A673 (cell line): ENCODE results near the gene CDYL. TPM values are rescaled to one million over a fixed set of nuclear protein-coding genes. Genes with fewer than 3 reads are reported as not detected.

Experiments used
- BruUV-seq: library from RNA; stranded (reverse); fragments of 400-500 nt; replicated peaks from 2 replicates; lab custom pipeline; 2021; lab: Mats Ljungman, UMichigan
- CTCF ChIA-PET: fragments of 300-600 bp; sonication (Branson Sonifier 250); formaldehyde crosslinking; loops from one replicate; lab custom pipeline; 2022; ENCODE audit warnings: antibody characterized with exemption; lab: Charles Lee
- POLR2A ChIA-PET: fragments of 300-600 bp; sonication (Branson Sonifier 250); formaldehyde crosslinking; loops from one replicate; lab custom pipeline; 2022; ENCODE audit warnings: antibody characterized with exemption; ENCODE audit not compliant: low non-redundant PET; lab: Charles Lee
- DNase-seq: peaks from one replicate; pipeline ENCODE4 v3.0.0-alpha.2; 2015; ENCODE audit warnings: low spot score
- H3K27ac ChIP-seq: fragments of 200-600 bp; sonication (generic); 2 replicates; pipeline ENCODE4 v1.5.1; 2016; ENCODE audit warnings: mixed run types, low read depth, mild to moderate bottlenecking, mixed read lengths, antibody characterized with exemption, low read length; ENCODE audit not compliant: poor library complexity, severe bottlenecking
- H3K27me3 ChIP-seq: fragments of 200-600 bp; sonication (generic); replicated peaks from 2 replicates; pipeline ENCODE4 v1.6.1; 2017; ENCODE audit warnings: mixed run types, low read depth, mild to moderate bottlenecking, mixed read lengths, antibody characterized with exemption, low read length; ENCODE audit not compliant: insufficient read depth, poor library complexity
- H3K36me3 ChIP-seq: fragments of 200-600 bp; sonication (generic); 2 replicates; pipeline ENCODE4 v1.6.1; 2016; ENCODE audit warnings: mixed run types, mild to moderate bottlenecking, mixed read lengths, antibody characterized with exemption, low read length; ENCODE audit not compliant: insufficient read depth, poor library complexity, severe bottlenecking
- H3K4me1 ChIP-seq: fragments of 200-600 bp; sonication (generic); 2 replicates; pipeline ENCODE4 v1.6.1; 2017; ENCODE audit warnings: mixed run types, mild to moderate bottlenecking, mixed read lengths, antibody characterized with exemption, low read length; ENCODE audit not compliant: insufficient read depth, poor library complexity, severe bottlenecking
- H3K4me3 ChIP-seq: fragments of 200-600 bp; sonication (generic); 2 replicates; pipeline ENCODE4 v1.5.1; 2016; ENCODE audit warnings: low read depth, mixed run types, mild to moderate bottlenecking, mixed read lengths, low read length; ENCODE audit not compliant: poor library complexity, severe bottlenecking
- H3K9me3 ChIP-seq: fragments of 200-600 bp; sonication (generic); 2 replicates; pipeline ENCODE4 v1.6.1; 2016; ENCODE audit warnings: mixed run types, low read depth, mild to moderate bottlenecking, mixed read lengths, antibody characterized with exemption, low read length; ENCODE audit not compliant: poor library complexity, severe bottlenecking
- CTCF ChIP-seq: fragments of 300-800, 200-600 bp; sonication (generic); conservative IDR thresholded peaks from 2 replicates; pipeline ENCODE4 v1.5.1; 2017; ENCODE audit warnings: low read depth, mild to moderate bottlenecking, antibody characterized with exemption, low read length, moderate library complexity, mixed read lengths
- EZH2 ChIP-seq: fragments of 200-600 bp; sonication (generic); IDR thresholded peaks from 2 replicates; pipeline ENCODE4 v1.6.1; 2017; ENCODE audit warnings: borderline replicate concordance, low read depth, mild to moderate bottlenecking, mixed read lengths, antibody characterized with exemption, low read length; ENCODE audit not compliant: poor library complexity, severe bottlenecking
- intact Hi-C: fragments of 100-400 bp; cut with micrococcal nuclease; formaldehyde crosslinking; loops from one replicate; pipeline ENCODE4 v1.10.0; 2022; ENCODE audit not compliant: unreplicated experiment
- total RNA-seq: library from RNA; stranded (reverse); gene quantifications from 2 replicates; pipeline ENCODE4 v1.2.3, GENCODE V29; 2021

CDYL gene
- total RNA-seq, 1 experiment from 2014 or later = 57.6 TPM

DNA sequence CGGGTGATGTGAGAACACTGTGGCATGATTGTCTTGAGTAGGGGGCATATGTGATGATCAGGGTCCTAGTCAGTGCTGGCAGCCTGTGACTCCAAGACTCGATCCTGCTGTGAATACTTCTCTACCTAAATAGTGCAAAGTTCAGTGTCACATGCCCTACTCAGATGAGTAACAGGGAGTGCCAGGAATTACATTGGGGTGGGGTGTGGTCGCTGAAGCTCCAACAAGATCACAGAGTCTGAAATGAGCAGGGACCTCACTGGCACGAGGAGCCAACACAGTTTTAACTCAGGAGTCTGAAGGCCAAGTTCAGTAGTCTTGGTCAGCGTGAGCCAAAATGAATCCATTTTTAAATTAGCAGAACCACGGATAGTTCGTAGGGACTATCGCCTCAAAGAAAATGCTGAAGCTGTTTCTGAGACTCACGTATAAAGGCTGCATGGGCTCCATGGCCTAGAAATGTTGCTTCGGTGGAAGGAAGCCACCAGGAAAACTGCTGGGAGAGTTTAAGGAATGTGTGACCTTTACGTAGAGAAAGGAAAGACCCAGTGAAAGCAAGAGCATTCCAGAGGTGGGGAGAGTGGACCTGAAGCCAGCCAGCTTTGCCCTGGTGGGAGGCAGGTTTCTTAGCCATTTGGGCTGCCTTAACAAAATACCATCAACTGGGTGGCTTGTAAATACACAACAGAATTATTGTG, 155.5 kb downstream of the CDYL start:
- no peak for TF ChIP-seq EZH2
- TF ChIP-seq CTCF = no peak
- Histone ChIP-seq H3K9me3 (no peaks in the 10 kb centered on the region), H3K4me3 (no peak overlapping the region), H3K36me3 (no peaks in the 10 kb centered on the region), H3K4me1 (peaks cover 69% of the 10 kb centered on the region), H3K27ac (no peak overlapping the region), H3K27me3 (no peaks in the 10 kb centered on the region)
- no TSS peak for BruUV-seq
- intact Hi-C loops = loop anchor here (10.0 kb wide), 1 partner anchor 103 kb away; no protein-coding TSS in a partner anchor
- POLR2A ChIA-PET = interaction anchor here (0.6 kb wide), 1 partner anchor 772 kb away, joined by 3 read pairs; no protein-coding TSS in a partner anchor
- no peak for DNase-seq
- CTCF ChIA-PET = no interaction called here

GRCh38 chr6:4932228-4932903, 156.2 kb downstream of the CDYL start:
- intact Hi-C loops = loop anchor here (10.0 kb wide), 1 partner anchor 102 kb away; no protein-coding TSS in a partner anchor
- H3K27me3 ChIP-seq = no peaks in the 10 kb centered on the region

GRCh38 chr6:4935486-4935885, 159.3 kb downstream of the CDYL start:
- H3K27ac ChIP-seq = peak overlapping the region; percentile 38
- no peaks in the 10 kb centered on the region for H3K27me3 ChIP-seq
- no peak for DNase-seq
- peaks cover 87% of the 10 kb centered on the region for H3K4me1 ChIP-seq
- no peaks in the 10 kb centered on the region for H3K9me3 ChIP-seq
- H3K36me3 ChIP-seq = no peaks in the 10 kb centered on the region
- CTCF ChIA-PET = no interaction called here
- POLR2A ChIA-PET = no interaction called here
- TF ChIP-seq EZH2 (no peak), CTCF (no peak)
- intact Hi-C loops = loop anchor here (10.0 kb wide), 1 partner anchor 99 kb away; no protein-coding TSS in a partner anchor
- no peak overlapping the region for H3K4me3 ChIP-seq
- no TSS peak for BruUV-seq

More at GRCh38 chr6:4932228-4932903, 156.2 kb downstream of the CDYL start:
- no peaks in the 10 kb centered on the region for H3K9me3 ChIP-seq
- no peaks in the 10 kb centered on the region for H3K36me3 ChIP-seq
- BruUV-seq = no TSS peak
- TF ChIP-seq EZH2 (no peak), CTCF (no peak)
- peaks cover 76% of the 10 kb centered on the region for H3K4me1 ChIP-seq
- H3K27ac ChIP-seq = no peak overlapping the region
- CTCF ChIA-PET = no interaction called here
- POLR2A ChIA-PET = no interaction called here
- no peak for DNase-seq
- no peak overlapping the region for H3K4me3 ChIP-seq
